HepG2 (cell line): ENCODE results near the gene KRTAP5-1. TPM values are rescaled to one million over a fixed set of nuclear protein-coding genes. Genes with fewer than 3 reads are reported as not detected.

Experiments used
- BRCA1 ChIP-seq: sonication (generic); formaldehyde crosslinking; IDR thresholded peaks from 2 replicates; pipeline ENCODE4 v1.4.0; 2020; ENCODE audit warnings: missing genetic modification reagents
- CBFB ChIP-seq: sonication (generic); formaldehyde crosslinking; IDR thresholded peaks from 2 replicates; pipeline ENCODE4 v1.4.0; 2020; ENCODE audit warnings: missing genetic modification reagents
- CBX2 ChIP-seq, 2 experiments: fragments of 200-600 bp in 1 of 2; sonication (generic); formaldehyde crosslinking in 1 of 2; IDR thresholded peaks; 2 replicates each; pipeline versions ENCODE4 v1.7.0 to v1.8.1; 2018 to 2022; ENCODE audit warnings: low read depth in 2 of 2, low read length in 1 of 2, mild to moderate bottlenecking in 1 of 2, missing genetic modification reagents in 1 of 2
- SMAD3 ChIP-seq: sonication (generic); formaldehyde crosslinking; IDR thresholded peaks from 2 replicates; pipeline ENCODE4 v1.4.0; 2020; ENCODE audit warnings: missing genetic modification reagents
- ZFP82 ChIP-seq: sonication (generic); formaldehyde crosslinking; IDR thresholded peaks from 2 replicates; pipeline ENCODE4 v1.5.1; 2020; ENCODE audit warnings: mild to moderate bottlenecking, missing genetic modification reagents, borderline replicate concordance
- ZFX ChIP-seq: sonication (generic); formaldehyde crosslinking; IDR thresholded peaks from 2 replicates; pipeline ENCODE4 v1.4.0; 2020; ENCODE audit warnings: mild to moderate bottlenecking, low read depth, missing genetic modification reagents, moderate library complexity
- ZNF572 ChIP-seq: sonication (generic); formaldehyde crosslinking; IDR thresholded peaks from 2 replicates; pipeline ENCODE4 v1.5.1; 2020; ENCODE audit warnings: mild to moderate bottlenecking, missing genetic modification reagents
- ZNF607 ChIP-seq: sonication (generic); formaldehyde crosslinking; IDR thresholded peaks from 2 replicates; pipeline ENCODE4 v1.5.1; 2020; ENCODE audit warnings: missing genetic modification reagents, mild to moderate bottlenecking, borderline replicate concordance
- polyA plus RNA-seq, 8 experiments: library from polyadenylated mRNA; depleted of rRNA in 3 of 8; stranded (reverse) in 7 of 8; unstranded in 1 of 8; fragments of >200 nt; fragmentation: Illumina TruSeq in 4 of 8; extraction: Trizol in 4 of 8; gene quantifications; 2 replicates each; pipeline versions ENCODE4 v1.2.1 to v1.2.3, GENCODE V29; 2011 to 2016; ENCODE audit warnings: low read depth in 4 of 8, missing spikeins in 1 of 8, mixed read lengths in 1 of 8; ENCODE audit not compliant: insufficient read depth in 1 of 8
- total RNA-seq, 5 experiments: library from RNA; depleted of rRNA; stranded (reverse); fragments of >200 nt; fragmentation: Illumina TruSeq; extraction: Trizol; gene quantifications; 2 replicates each; pipeline ENCODE4 v1.2.3, GENCODE V29; 2016; ENCODE audit warnings: low read depth in 1 of 5
- TF ChIP-seq, protein P1 (sequence below): sonication (generic); formaldehyde crosslinking; IDR thresholded peaks from 2 replicates; pipeline ENCODE4 v1.8.1; 2022; ENCODE audit warnings: low read depth, mild to moderate bottlenecking, missing genetic modification reagents
- TF ChIP-seq, protein P2 (sequence below): sonication (generic); formaldehyde crosslinking; IDR thresholded peaks from 2 replicates; pipeline ENCODE4 v1.5.1; 2020; ENCODE audit warnings: mild to moderate bottlenecking, missing genetic modification reagents, moderate library complexity
- TF ChIP-seq, protein P3 (sequence below): sonication (generic); formaldehyde crosslinking; IDR thresholded peaks from 2 replicates; pipeline ENCODE4 v1.8.0; 2022; ENCODE audit warnings: mild to moderate bottlenecking, missing genetic modification reagents; ENCODE audit not compliant: insufficient replicate concordance
- TF ChIP-seq, protein P4 (sequence below): sonication (generic); formaldehyde crosslinking; IDR thresholded peaks from 2 replicates; pipeline ENCODE4 v1.5.1; 2020; ENCODE audit warnings: missing genetic modification reagents, mild to moderate bottlenecking, borderline replicate concordance
- TF ChIP-seq, protein P5 (sequence below): sonication (generic); formaldehyde crosslinking; IDR thresholded peaks from 2 replicates; pipeline ENCODE4 v1.5.1; 2020; ENCODE audit warnings: missing genetic modification reagents, mild to moderate bottlenecking, borderline replicate concordance

KRTAP5-1 gene
- total and polyA plus RNA-seq, 2 of the 13 experiments (the other 11 are each of a cell fraction or from before 2014, with no cell fraction given): not detected

DNA sequence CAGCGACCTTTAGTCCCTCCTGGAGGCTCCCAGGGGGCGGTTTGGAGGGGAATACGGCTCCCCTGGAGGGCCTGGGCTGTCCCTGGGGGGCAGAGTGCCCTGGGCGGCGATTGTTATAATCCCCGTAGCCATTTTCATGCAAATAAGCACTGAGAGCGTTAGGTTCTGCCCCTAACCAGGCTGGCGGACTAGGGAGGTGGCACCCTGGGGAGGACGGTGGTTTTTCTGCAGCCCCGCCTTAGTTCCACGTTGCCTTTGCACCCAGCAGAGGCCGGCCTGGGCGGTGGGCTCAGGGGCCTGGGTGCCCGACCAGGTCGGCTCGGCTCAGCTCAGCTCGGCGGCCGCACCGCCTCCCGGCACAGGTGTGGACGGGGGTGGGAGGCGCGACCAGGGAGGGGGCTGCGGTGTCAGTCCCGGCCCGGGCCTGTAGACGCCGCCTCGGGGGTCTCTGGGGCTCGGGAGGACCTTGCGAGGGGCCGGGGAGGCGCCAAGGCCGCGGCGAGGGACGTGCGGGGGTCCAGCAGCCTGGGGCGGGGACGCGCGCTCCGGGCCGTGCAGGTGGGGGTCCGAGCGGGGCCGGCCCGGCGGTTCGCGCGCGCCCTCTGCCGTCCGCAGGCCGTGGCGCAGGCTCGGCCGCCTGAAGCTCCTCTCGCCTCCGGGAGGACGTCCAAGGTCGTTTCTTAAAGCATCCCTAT lies 10.7 kb downstream of the KRTAP5-1 start (continued):
- TF ChIP-seq, protein P1, sequence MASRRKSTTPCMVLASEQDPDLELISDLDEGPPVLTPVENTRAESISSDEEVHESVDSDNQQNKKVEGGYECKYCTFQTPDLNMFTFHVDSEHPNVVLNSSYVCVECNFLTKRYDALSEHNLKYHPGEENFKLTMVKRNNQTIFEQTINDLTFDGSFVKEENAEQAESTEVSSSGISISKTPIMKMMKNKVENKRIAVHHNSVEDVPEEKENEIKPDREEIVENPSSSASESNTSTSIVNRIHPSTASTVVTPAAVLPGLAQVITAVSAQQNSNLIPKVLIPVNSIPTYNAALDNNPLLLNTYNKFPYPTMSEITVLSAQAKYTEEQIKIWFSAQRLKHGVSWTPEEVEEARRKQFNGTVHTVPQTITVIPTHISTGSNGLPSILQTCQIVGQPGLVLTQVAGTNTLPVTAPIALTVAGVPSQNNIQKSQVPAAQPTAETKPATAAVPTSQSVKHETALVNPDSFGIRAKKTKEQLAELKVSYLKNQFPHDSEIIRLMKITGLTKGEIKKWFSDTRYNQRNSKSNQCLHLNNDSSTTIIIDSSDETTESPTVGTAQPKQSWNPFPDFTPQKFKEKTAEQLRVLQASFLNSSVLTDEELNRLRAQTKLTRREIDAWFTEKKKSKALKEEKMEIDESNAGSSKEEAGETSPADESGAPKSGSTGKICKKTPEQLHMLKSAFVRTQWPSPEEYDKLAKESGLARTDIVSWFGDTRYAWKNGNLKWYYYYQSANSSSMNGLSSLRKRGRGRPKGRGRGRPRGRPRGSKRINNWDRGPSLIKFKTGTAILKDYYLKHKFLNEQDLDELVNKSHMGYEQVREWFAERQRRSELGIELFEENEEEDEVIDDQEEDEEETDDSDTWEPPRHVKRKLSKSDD (CRISPR knock-in tag): no peak
- TF ChIP-seq, protein P2, sequence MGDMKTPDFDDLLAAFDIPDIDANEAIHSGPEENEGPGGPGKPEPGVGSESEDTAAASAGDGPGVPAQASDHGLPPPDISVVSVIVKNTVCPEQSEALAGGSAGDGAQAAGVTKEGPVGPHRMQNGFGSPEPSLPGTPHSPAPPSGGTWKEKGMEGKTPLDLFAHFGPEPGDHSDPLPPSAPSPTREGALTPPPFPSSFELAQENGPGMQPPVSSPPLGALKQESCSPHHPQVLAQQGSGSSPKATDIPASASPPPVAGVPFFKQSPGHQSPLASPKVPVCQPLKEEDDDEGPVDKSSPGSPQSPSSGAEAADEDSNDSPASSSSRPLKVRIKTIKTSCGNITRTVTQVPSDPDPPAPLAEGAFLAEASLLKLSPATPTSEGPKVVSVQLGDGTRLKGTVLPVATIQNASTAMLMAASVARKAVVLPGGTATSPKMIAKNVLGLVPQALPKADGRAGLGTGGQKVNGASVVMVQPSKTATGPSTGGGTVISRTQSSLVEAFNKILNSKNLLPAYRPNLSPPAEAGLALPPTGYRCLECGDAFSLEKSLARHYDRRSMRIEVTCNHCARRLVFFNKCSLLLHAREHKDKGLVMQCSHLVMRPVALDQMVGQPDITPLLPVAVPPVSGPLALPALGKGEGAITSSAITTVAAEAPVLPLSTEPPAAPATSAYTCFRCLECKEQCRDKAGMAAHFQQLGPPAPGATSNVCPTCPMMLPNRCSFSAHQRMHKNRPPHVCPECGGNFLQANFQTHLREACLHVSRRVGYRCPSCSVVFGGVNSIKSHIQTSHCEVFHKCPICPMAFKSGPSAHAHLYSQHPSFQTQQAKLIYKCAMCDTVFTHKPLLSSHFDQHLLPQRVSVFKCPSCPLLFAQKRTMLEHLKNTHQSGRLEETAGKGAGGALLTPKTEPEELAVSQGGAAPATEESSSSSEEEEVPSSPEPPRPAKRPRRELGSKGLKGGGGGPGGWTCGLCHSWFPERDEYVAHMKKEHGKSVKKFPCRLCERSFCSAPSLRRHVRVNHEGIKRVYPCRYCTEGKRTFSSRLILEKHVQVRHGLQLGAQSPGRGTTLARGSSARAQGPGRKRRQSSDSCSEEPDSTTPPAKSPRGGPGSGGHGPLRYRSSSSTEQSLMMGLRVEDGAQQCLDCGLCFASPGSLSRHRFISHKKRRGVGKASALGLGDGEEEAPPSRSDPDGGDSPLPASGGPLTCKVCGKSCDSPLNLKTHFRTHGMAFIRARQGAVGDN (CRISPR knock-in tag): peak; percentile 48; the same call in 1 of the 2 replicates
- TF ChIP-seq SMAD3: no peak
- TF ChIP-seq, protein P3, sequence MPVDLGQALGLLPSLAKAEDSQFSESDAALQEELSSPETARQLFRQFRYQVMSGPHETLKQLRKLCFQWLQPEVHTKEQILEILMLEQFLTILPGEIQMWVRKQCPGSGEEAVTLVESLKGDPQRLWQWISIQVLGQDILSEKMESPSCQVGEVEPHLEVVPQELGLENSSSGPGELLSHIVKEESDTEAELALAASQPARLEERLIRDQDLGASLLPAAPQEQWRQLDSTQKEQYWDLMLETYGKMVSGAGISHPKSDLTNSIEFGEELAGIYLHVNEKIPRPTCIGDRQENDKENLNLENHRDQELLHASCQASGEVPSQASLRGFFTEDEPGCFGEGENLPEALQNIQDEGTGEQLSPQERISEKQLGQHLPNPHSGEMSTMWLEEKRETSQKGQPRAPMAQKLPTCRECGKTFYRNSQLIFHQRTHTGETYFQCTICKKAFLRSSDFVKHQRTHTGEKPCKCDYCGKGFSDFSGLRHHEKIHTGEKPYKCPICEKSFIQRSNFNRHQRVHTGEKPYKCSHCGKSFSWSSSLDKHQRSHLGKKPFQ (CRISPR knock-in tag): no peak
- no peak for TF ChIP-seq CBX2 (IDR thresholded peaks at IDR 0.05; ENCODE audit: low read depth, low read length)
- TF ChIP-seq CBX2 (CRISPR knock-in tag; IDR thresholded peaks at IDR 0.05; ENCODE audit: low read depth): no peak
- no peak for TF ChIP-seq ZNF572 (CRISPR knock-in tag)
- no peak; the same call in 1 of the 2 replicates for TF ChIP-seq ZFP82 (CRISPR knock-in tag)
- 0 out of 2 replicates have a peak, but pooled peaks have one; percentile 13 for TF ChIP-seq ZFX (CRISPR knock-in tag)
- TF ChIP-seq BRCA1 (CRISPR knock-in tag): no peak
- TF ChIP-seq, protein P4, sequence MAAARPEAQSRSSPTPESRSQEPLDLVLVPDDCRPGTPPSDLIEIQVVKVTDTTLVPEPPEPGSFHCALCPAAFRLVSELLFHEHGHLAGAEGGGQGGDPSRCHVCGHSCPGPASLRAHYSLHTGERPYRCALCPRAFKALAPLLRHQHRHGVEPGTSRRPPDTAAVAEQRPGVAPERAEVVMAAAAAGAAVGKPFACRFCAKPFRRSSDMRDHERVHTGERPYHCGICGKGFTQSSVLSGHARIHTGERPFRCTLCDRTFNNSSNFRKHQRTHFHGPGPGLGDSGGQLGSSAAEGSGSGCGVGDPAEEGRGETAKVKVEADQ: no peak
- no peak for TF ChIP-seq ZNF607
- TF ChIP-seq, protein P5, sequence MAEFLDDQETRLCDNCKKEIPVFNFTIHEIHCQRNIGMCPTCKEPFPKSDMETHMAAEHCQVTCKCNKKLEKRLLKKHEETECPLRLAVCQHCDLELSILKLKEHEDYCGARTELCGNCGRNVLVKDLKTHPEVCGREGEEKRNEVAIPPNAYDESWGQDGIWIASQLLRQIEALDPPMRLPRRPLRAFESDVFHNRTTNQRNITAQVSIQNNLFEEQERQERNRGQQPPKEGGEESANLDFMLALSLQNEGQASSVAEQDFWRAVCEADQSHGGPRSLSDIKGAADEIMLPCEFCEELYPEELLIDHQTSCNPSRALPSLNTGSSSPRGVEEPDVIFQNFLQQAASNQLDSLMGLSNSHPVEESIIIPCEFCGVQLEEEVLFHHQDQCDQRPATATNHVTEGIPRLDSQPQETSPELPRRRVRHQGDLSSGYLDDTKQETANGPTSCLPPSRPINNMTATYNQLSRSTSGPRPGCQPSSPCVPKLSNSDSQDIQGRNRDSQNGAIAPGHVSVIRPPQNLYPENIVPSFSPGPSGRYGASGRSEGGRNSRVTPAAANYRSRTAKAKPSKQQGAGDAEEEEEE (CRISPR knock-in tag): no peak
- TF ChIP-seq CBFB: no peak
